HG02840 (cell line): ENCODE results near the gene IGLL5.

Experiments
- ATAC-seq: cut with Tn5 transposase; IDR thresholded peaks from one replicate; pipeline ENCODE4 v1.9.1; 2021; ENCODE audit warnings: mild to moderate bottlenecking, moderate library complexity, moderate number of reproducible peaks; ENCODE audit not compliant: unreplicated experiment, low FRiP score

IGLL5 gene

GRCh38 chr22:22858559-22858937 lies 29.1 kb upstream of the IGLL5 start:
- no peak for ATAC-seq

GRCh38 chr22:22863001-22863400 lies 24.6 kb upstream of the IGLL5 start:
- no peak for ATAC-seq

GRCh38 chr22:22865311-22866072 lies 22.1 kb upstream of the IGLL5 start:
- ATAC-seq: peak; percentile 75

- no peak for ATAC-seq
Measured at GRCh38 chr22:22866381-22867111, 21.1 kb upstream of the IGLL5 start.

GRCh38 chr22:22867996-22868715 lies 19.5 kb upstream of the IGLL5 start:
- ATAC-seq: no peak

GRCh38 chr22:22870577-22871404 lies 16.8 kb upstream of the IGLL5 start:
- ATAC-seq: no peak

GRCh38 chr22:22871536-22872278 lies 15.9 kb upstream of the IGLL5 start:
- ATAC-seq: no peak

- no peak for ATAC-seq
Measured at GRCh38 chr22:22872722-22873708, 14.6 kb upstream of the IGLL5 start.

GRCh38 chr22:22877523-22878210 lies 9.9 kb upstream of the IGLL5 start:
- ATAC-seq: no peak

GRCh38 chr22:22878211-22878570 lies 9.4 kb upstream of the IGLL5 start:
- ATAC-seq: no peak

- ATAC-seq: no peak
Measured at GRCh38 chr22:22878801-22879674, 8.6 kb upstream of the IGLL5 start.

- ATAC-seq: no peak
Measured at GRCh38 chr22:22879675-22880155, 7.9 kb upstream of the IGLL5 start.

GRCh38 chr22:22880645-22881044 lies 7.0 kb upstream of the IGLL5 start:
- ATAC-seq: no peak

GRCh38 chr22:22881116-22882000 lies 6.3 kb upstream of the IGLL5 start:
- no peak for ATAC-seq

- no peak for ATAC-seq
Measured at GRCh38 chr22:22882033-22882717, 5.4 kb upstream of the IGLL5 start.
